Neural cell (in vitro differentiated cells): ENCODE data around the gene SRSF8. TPM values are rescaled to one million over a fixed set of nuclear protein-coding genes. Genes with fewer than 3 reads are reported as not detected.

ENCODE experiments used
- H2AFZ ChIP-seq: fragments of 200-600, 300-800 bp; sonication (generic), shearing (Covaris generic); 2 replicates; pipeline ENCODE4 v1.6.0; 2014; ENCODE audit warnings: low read depth, mild to moderate bottlenecking, antibody characterized with exemption, low read length, moderate library complexity
- H3F3A ChIP-seq: fragments of 200-600 bp; shearing (Covaris generic); 2 replicates; pipeline ENCODE4 v1.6.1; 2016; ENCODE audit warnings: mild to moderate bottlenecking, moderate library complexity, mixed read lengths, antibody characterized with exemption, low read length; ENCODE audit not compliant: insufficient read depth, poor library complexity, severe bottlenecking
- H3K27ac ChIP-seq: fragments of 200-600, 300-800 bp; sonication (generic), shearing (Covaris generic); 2 replicates; pipeline ENCODE4 v1.5.1; 2014; ENCODE audit warnings: mild to moderate bottlenecking, low read length, moderate library complexity
- H3K27me3 ChIP-seq: fragments of 300-800, 200-600 bp; sonication (generic), shearing (Covaris generic); 2 replicates; pipeline ENCODE4 v1.6.0; 2014; ENCODE audit warnings: mild to moderate bottlenecking, low read depth, low read length, moderate library complexity; ENCODE audit not compliant: insufficient read depth
- H3K36me3 ChIP-seq: fragments of 300-800, 200-600 bp; sonication (generic), shearing (Covaris generic); 2 replicates; pipeline ENCODE4 v1.5.1; 2014; ENCODE audit warnings: mild to moderate bottlenecking, antibody characterized with exemption, low read length, moderate library complexity; ENCODE audit not compliant: insufficient read depth
- H3K4me2 ChIP-seq: fragments of 300-800, 200-600 bp; sonication (generic), shearing (Covaris generic); 2 replicates; pipeline ENCODE4 v1.6.0; 2014; ENCODE audit warnings: mild to moderate bottlenecking, low read length
- H3K4me3 ChIP-seq: fragments of 300-800, 200-600 bp; sonication (generic), shearing (Covaris generic); 2 replicates; pipeline ENCODE4 v1.5.1; 2014; ENCODE audit warnings: mild to moderate bottlenecking, low read length, moderate library complexity
- H3K79me2 ChIP-seq: fragments of 200-600 bp; shearing (Covaris generic); replicated peaks from 2 replicates; pipeline ENCODE4 v1.6.0; 2014; ENCODE audit warnings: mild to moderate bottlenecking, low read length, moderate library complexity; ENCODE audit not compliant: insufficient read depth
- H3K9ac ChIP-seq: fragments of 300-800, 200-600 bp; sonication (generic), shearing (Covaris generic); 2 replicates; pipeline ENCODE4 v1.6.1; 2016; ENCODE audit warnings: mild to moderate bottlenecking, low read length, mixed read lengths
- H3K9me2 ChIP-seq: fragments of 200-600 bp; shearing (Covaris generic); 2 replicates; pipeline ENCODE4 v1.6.1; 2016; ENCODE audit warnings: mild to moderate bottlenecking, low read length, mixed read lengths; ENCODE audit not compliant: insufficient read depth
- H3K9me3 ChIP-seq: fragments of 200-600, 300-800 bp; sonication (generic), shearing (Covaris generic); 2 replicates; pipeline ENCODE4 v1.6.1; 2016; ENCODE audit warnings: mild to moderate bottlenecking, mixed run types, low read length, moderate library complexity, mixed read lengths
- H4K20me1 ChIP-seq: fragments of 200-600 bp; shearing (Covaris generic); 2 replicates; pipeline ENCODE4 v1.6.1; 2016; ENCODE audit warnings: mild to moderate bottlenecking, mixed run types; ENCODE audit not compliant: insufficient read depth
- EP300 ChIP-seq: fragments of 450-650 bp; conservative IDR thresholded peaks from 2 replicates; pipeline ENCODE4 v1.6.1; 2014; ENCODE audit warnings: antibody characterized with exemption, mild to moderate bottlenecking, moderate library complexity; ENCODE audit not compliant: poor library complexity, severe bottlenecking
- EZH2 ChIP-seq: fragments of 200-600, 300-800 bp; shearing (Covaris generic), sonication (generic); IDR thresholded peaks from 2 replicates; pipeline ENCODE4 v1.6.1; 2014; ENCODE audit warnings: antibody characterized with exemption, low read length, borderline replicate concordance, mild to moderate bottlenecking; ENCODE audit not compliant: insufficient read depth, poor library complexity, severe bottlenecking
- MXI1 ChIP-seq: fragments of 450-650 bp; conservative IDR thresholded peaks from 2 replicates; pipeline ENCODE4 v1.6.1; 2014; ENCODE audit warnings: antibody characterized with exemption, mild to moderate bottlenecking; ENCODE audit not compliant: poor library complexity, severe bottlenecking
- POLR2AphosphoS5 ChIP-seq: IDR thresholded peaks from 2 replicates; pipeline ENCODE4 v1.6.1; 2012
- RAD21 ChIP-seq: fragments of 450-650 bp; conservative IDR thresholded peaks from 2 replicates; pipeline ENCODE4 v1.6.1; 2014; ENCODE audit warnings: antibody characterized with exemption, mild to moderate bottlenecking, moderate library complexity
- SMC3 ChIP-seq: fragments of 450-650 bp; conservative IDR thresholded peaks from 2 replicates; pipeline ENCODE4 v1.6.1; 2014; ENCODE audit warnings: antibody characterized with exemption, mild to moderate bottlenecking, moderate library complexity; ENCODE audit not compliant: poor library complexity
- TAF1 ChIP-seq: IDR thresholded peaks from 2 replicates; pipeline ENCODE4 v1.6.1; 2012; ENCODE audit warnings: low read depth
- polyA plus RNA-seq: library from polyadenylated mRNA; depleted of rRNA; stranded (reverse); fragments of >200 nt; gene quantifications from 2 replicates; pipeline ENCODE4 v1.2.3, GENCODE V29; 2014
- TF ChIP-seq, protein P1 (sequence below): IDR thresholded peaks from 2 replicates; pipeline ENCODE4 v1.6.1; 2012; ENCODE audit warnings: borderline replicate concordance
- TF ChIP-seq, protein P2 (sequence below): fragments of 450-650 bp; IDR thresholded peaks from 2 replicates; pipeline ENCODE4 v1.5.1; 2014; ENCODE audit warnings: antibody characterized with exemption, mild to moderate bottlenecking, moderate library complexity; ENCODE audit not compliant: poor library complexity, severe bottlenecking

The SRSF8 gene
- polyA plus RNA-seq, 1 donor from 2014 or later: 44.6 TPM

DNA sequence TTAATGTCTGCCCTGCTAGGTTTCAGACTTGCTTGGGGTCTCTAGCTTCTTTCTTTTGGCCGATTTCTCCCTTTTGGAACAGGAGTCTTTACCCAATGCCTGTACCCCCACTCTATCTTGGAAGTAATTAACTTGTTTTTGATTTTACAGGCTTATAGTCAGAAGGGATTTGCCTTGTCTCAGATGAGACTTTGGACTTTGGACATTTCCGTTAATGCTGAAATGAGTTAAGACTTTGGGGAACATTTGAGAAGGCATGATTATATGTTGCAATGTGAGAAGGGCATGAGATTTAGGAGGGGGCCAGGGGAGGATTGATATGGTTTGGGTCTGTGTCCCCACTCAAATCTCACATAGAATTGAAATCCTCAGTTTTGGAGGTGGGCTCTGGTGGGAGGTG lies 12.4 kb upstream of the SRSF8 start:
- Histone ChIP-seq H3K9ac (no peak overlapping the region), H3K4me3 (no peak overlapping the region), H3K9me2 (no peaks in the 10 kb centered on the region), H4K20me1 (no peaks in the 10 kb centered on the region), H3K9me3 (no peaks in the 10 kb centered on the region), H3K36me3 (no peaks in the 10 kb centered on the region), H3F3A (no peaks in the 10 kb centered on the region), H3K4me2 (no peak overlapping the region), H3K27me3 (no peaks in the 10 kb centered on the region), H3K27ac (no peak overlapping the region), H3K79me2 (no peaks in the 10 kb centered on the region), H2AFZ (no peak overlapping the region)
- TF ChIP-seq, protein P1, sequence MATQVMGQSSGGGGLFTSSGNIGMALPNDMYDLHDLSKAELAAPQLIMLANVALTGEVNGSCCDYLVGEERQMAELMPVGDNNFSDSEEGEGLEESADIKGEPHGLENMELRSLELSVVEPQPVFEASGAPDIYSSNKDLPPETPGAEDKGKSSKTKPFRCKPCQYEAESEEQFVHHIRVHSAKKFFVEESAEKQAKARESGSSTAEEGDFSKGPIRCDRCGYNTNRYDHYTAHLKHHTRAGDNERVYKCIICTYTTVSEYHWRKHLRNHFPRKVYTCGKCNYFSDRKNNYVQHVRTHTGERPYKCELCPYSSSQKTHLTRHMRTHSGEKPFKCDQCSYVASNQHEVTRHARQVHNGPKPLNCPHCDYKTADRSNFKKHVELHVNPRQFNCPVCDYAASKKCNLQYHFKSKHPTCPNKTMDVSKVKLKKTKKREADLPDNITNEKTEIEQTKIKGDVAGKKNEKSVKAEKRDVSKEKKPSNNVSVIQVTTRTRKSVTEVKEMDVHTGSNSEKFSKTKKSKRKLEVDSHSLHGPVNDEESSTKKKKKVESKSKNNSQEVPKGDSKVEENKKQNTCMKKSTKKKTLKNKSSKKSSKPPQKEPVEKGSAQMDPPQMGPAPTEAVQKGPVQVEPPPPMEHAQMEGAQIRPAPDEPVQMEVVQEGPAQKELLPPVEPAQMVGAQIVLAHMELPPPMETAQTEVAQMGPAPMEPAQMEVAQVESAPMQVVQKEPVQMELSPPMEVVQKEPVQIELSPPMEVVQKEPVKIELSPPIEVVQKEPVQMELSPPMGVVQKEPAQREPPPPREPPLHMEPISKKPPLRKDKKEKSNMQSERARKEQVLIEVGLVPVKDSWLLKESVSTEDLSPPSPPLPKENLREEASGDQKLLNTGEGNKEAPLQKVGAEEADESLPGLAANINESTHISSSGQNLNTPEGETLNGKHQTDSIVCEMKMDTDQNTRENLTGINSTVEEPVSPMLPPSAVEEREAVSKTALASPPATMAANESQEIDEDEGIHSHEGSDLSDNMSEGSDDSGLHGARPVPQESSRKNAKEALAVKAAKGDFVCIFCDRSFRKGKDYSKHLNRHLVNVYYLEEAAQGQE: no peak
- TF ChIP-seq POLR2AphosphoS5 (no peak), SMC3 (no peak), RAD21 (no peak), TAF1 (no peak), EP300 (no peak), EZH2 (no peak), MXI1 (no peak)
- TF ChIP-seq, protein P2, sequence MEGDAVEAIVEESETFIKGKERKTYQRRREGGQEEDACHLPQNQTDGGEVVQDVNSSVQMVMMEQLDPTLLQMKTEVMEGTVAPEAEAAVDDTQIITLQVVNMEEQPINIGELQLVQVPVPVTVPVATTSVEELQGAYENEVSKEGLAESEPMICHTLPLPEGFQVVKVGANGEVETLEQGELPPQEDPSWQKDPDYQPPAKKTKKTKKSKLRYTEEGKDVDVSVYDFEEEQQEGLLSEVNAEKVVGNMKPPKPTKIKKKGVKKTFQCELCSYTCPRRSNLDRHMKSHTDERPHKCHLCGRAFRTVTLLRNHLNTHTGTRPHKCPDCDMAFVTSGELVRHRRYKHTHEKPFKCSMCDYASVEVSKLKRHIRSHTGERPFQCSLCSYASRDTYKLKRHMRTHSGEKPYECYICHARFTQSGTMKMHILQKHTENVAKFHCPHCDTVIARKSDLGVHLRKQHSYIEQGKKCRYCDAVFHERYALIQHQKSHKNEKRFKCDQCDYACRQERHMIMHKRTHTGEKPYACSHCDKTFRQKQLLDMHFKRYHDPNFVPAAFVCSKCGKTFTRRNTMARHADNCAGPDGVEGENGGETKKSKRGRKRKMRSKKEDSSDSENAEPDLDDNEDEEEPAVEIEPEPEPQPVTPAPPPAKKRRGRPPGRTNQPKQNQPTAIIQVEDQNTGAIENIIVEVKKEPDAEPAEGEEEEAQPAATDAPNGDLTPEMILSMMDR: no peak

DNA sequence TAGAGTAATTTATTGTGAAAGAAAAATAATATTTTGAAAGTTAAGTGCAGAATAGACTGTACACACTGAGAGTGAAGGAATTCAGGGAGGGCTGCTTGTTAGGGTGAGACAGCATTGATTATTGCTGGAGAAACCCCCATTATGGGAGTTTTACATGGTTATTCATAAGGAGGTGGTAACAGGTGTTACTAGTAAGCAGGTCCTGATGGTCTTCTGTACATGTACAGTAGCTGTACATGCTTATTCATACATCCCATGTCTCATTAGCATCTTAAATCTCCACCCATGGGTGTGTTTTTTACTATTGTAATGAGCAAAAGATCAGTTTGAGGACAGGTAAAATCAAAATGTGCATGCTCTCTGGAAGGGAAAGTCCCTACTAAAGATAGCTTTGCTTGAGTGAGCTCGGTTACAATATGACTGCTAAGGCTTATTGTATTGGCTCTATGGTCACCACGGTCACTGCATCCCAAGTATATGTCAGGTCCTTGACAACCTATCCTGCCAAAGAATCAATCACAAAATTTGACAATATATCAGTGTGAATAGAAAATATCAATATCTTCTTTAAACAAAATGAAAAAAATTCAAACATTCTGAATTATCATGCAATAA lies 11.3 kb upstream of the SRSF8 start:
- no peak overlapping the region for H3K4me3 ChIP-seq
- no peaks in the 10 kb centered on the region for H3K27me3 ChIP-seq
- no peak overlapping the region for H3K9ac ChIP-seq
- H3K9me2 ChIP-seq: no peaks in the 10 kb centered on the region
- H3K4me2 ChIP-seq: no peak overlapping the region
- no peaks in the 10 kb centered on the region for H3K36me3 ChIP-seq
- H3F3A ChIP-seq: no peaks in the 10 kb centered on the region
- no peak overlapping the region for H2AFZ ChIP-seq
- no peaks in the 10 kb centered on the region for H4K20me1 ChIP-seq
- TF ChIP-seq, protein P2: no peak
- TF ChIP-seq SMC3 (no peak), MXI1 (no peak), EZH2 (no peak), POLR2AphosphoS5 (no peak), EP300 (no peak), RAD21 (no peak), TAF1 (no peak)
- TF ChIP-seq, protein P1: no peak
- no peaks in the 10 kb centered on the region for H3K9me3 ChIP-seq
- H3K79me2 ChIP-seq: no peaks in the 10 kb centered on the region
- H3K27ac ChIP-seq: no peak overlapping the region
